ENCODE measurements around the gene OR52E4.

DNA sequence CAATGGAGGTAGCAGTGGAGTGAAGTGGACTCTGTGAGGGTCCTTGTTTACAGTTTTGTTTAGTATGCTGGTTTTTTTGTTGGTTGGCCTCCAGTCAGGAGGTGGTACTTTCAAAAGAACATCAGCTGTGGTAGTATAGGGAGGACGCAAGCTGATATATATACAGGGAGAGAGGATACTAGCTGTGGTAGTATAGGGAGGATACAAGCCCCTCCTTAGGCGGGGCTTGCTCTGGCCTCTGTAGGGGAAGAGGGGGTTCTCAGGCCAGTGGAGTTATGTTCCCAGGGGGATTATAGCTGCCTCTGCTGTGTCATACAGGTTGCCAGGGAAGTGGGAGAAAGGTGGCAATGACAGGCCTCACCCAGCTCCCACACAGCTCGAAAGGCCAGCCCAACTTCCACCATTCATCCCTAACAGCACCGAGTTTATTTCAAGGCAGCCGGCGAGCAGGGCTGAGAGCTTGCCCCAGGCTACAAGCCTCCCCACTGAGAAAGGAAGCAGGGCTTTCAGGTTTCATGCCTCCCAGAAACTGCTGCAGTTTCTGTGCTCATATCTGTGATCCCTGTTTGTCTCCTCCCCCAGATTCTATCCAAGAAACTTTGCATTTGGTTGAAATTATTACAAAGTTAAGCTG, 49.1 kb upstream of the OR52E4 start:
- TF ChIP-seq, protein P1, sequence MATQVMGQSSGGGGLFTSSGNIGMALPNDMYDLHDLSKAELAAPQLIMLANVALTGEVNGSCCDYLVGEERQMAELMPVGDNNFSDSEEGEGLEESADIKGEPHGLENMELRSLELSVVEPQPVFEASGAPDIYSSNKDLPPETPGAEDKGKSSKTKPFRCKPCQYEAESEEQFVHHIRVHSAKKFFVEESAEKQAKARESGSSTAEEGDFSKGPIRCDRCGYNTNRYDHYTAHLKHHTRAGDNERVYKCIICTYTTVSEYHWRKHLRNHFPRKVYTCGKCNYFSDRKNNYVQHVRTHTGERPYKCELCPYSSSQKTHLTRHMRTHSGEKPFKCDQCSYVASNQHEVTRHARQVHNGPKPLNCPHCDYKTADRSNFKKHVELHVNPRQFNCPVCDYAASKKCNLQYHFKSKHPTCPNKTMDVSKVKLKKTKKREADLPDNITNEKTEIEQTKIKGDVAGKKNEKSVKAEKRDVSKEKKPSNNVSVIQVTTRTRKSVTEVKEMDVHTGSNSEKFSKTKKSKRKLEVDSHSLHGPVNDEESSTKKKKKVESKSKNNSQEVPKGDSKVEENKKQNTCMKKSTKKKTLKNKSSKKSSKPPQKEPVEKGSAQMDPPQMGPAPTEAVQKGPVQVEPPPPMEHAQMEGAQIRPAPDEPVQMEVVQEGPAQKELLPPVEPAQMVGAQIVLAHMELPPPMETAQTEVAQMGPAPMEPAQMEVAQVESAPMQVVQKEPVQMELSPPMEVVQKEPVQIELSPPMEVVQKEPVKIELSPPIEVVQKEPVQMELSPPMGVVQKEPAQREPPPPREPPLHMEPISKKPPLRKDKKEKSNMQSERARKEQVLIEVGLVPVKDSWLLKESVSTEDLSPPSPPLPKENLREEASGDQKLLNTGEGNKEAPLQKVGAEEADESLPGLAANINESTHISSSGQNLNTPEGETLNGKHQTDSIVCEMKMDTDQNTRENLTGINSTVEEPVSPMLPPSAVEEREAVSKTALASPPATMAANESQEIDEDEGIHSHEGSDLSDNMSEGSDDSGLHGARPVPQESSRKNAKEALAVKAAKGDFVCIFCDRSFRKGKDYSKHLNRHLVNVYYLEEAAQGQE (IDR thresholded peaks at IDR 0.05; ENCODE audit: low read depth): no peak
- no peak for TF ChIP-seq TCF12 (IDR thresholded peaks at IDR 0.05; ENCODE audit: low read depth)
- no peak for TF ChIP-seq EP300 (IDR thresholded peaks at IDR 0.05; ENCODE audit: borderline replicate concordance)
- TF ChIP-seq RAD21 (IDR thresholded peaks at IDR 0.05; ENCODE audit: low read depth): no peak
- TF ChIP-seq EGR1 (IDR thresholded peaks at IDR 0.05): no peak
- no peak for TF ChIP-seq ZBTB7A (IDR thresholded peaks at IDR 0.05; ENCODE audit: low read depth)
- no peak for TF ChIP-seq TAF1 (IDR thresholded peaks at IDR 0.05; ENCODE audit: low read depth)
- no peak for TF ChIP-seq CEBPB (IDR thresholded peaks at IDR 0.05)
- no peak for TF ChIP-seq NFIC (IDR thresholded peaks at IDR 0.05)
- no peak for TF ChIP-seq YY1 (IDR thresholded peaks at IDR 0.05; ENCODE audit: low read depth)
- TF ChIP-seq, protein P2, sequence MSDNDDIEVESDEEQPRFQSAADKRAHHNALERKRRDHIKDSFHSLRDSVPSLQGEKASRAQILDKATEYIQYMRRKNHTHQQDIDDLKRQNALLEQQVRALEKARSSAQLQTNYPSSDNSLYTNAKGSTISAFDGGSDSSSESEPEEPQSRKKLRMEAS (IDR thresholded peaks at IDR 0.05): no peak
- no peak for TF ChIP-seq TEAD4 (IDR thresholded peaks at IDR 0.05)
- TF ChIP-seq CREB1 (IDR thresholded peaks at IDR 0.05; ENCODE audit: low read depth): no peak
- no peak for TF ChIP-seq FOXM1 (IDR thresholded peaks at IDR 0.05; ENCODE audit: borderline replicate concordance, low read depth)

All from Ishikawa (cell line).